SK-N-SH (cell line): ENCODE data around the gene ANLN.

Source experiments
- EZH2phosphoT487 ChIP-seq: fragments of 200-600 bp; sonication (generic); IDR thresholded peaks from 2 replicates; pipeline ENCODE4 v1.6.1; 2017; ENCODE audit warnings: low read depth, mixed run types, mild to moderate bottlenecking, antibody characterized with exemption, moderate library complexity, borderline replicate concordance
- TF ChIP-seq, protein P1 (sequence below): IDR thresholded peaks from 2 replicates; pipeline ENCODE4 v1.4.0; 2012; ENCODE audit warnings: low read depth
- TF ChIP-seq, protein P2 (sequence below): fragments of 150-350 bp; IDR thresholded peaks from 2 replicates; pipeline ENCODE4 v1.6.1; 2016; ENCODE audit warnings: mild to moderate bottlenecking, low read depth, low read length

DNA sequence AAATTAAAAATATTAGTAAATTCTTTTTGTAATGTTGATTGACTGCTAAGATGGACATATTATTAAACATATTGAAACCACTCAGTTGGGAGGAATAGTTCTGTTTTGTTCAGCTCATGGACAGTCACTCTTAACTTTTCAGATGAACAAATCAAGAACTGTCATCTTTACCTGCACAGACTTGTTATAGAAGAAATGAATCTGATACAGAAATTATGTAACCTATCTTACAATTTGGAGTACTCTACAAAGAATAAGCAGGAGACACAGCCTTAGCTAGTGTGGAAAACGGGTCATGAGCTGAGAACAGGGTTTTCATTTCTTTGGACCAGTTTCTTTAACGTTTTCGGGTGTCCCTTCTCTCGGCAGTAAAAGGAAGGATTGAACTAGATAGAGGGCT lies 1.2 kb upstream of the ANLN start:
- no peak for TF ChIP-seq EZH2phosphoT487
- TF ChIP-seq, protein P1, sequence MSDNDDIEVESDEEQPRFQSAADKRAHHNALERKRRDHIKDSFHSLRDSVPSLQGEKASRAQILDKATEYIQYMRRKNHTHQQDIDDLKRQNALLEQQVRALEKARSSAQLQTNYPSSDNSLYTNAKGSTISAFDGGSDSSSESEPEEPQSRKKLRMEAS = no peak
- TF ChIP-seq, protein P2, sequence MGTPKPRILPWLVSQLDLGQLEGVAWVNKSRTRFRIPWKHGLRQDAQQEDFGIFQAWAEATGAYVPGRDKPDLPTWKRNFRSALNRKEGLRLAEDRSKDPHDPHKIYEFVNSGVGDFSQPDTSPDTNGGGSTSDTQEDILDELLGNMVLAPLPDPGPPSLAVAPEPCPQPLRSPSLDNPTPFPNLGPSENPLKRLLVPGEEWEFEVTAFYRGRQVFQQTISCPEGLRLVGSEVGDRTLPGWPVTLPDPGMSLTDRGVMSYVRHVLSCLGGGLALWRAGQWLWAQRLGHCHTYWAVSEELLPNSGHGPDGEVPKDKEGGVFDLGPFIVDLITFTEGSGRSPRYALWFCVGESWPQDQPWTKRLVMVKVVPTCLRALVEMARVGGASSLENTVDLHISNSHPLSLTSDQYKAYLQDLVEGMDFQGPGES = no peak
